Measurements from ENCODE around the gene FKRP.

Gene FKRP

GRCh38 chr19:46719629-46720502, 26.0 kb upstream of the FKRP start:
- no peak for DNase-seq

- DNase-seq, result no peak
These were observed 25.2 kb upstream of the FKRP start for GRCh38 chr19:46720503-46721239.

GRCh38 chr19:46721269-46722003, 24.4 kb upstream of the FKRP start:
- no peak for DNase-seq

GRCh38 chr19:46722004-46722380, 23.9 kb upstream of the FKRP start:
- DNase-seq, result no peak

GRCh38 chr19:46722421-46723022, 23.3 kb upstream of the FKRP start:
- DNase-seq, result no peak

GRCh38 chr19:46723023-46723461, 22.8 kb upstream of the FKRP start:
- no peak for DNase-seq

GRCh38 chr19:46723471-46723870, 22.4 kb upstream of the FKRP start:
- no peak for DNase-seq

GRCh38 chr19:46724468-46724867, 21.4 kb upstream of the FKRP start:
- DNase-seq, result no peak

GRCh38 chr19:46725036-46725820, 20.6 kb upstream of the FKRP start:
- DNase-seq, result no peak

- DNase-seq, result no peak
These were observed 19.9 kb upstream of the FKRP start for GRCh38 chr19:46725859-46726393.

- DNase-seq, result no peak
These were observed 19.3 kb upstream of the FKRP start for GRCh38 chr19:46726551-46726950.

- no peak for DNase-seq
These were observed 18.8 kb upstream of the FKRP start for GRCh38 chr19:46726971-46727501.

- no peak for DNase-seq
These were observed 18.1 kb upstream of the FKRP start for GRCh38 chr19:46727757-46728156.

- no peak for DNase-seq
These were observed 17.6 kb upstream of the FKRP start for GRCh38 chr19:46728208-46728607.

GRCh38 chr19:46728693-46729339, 17.0 kb upstream of the FKRP start:
- peak; percentile 81 to 84 for DNase-seq

GRCh38 chr19:46729696-46730095, 16.2 kb upstream of the FKRP start:
- no peak for DNase-seq

GRCh38 chr19:46730187-46730586, 15.7 kb upstream of the FKRP start:
- no peak for DNase-seq

GRCh38 chr19:46730595-46730994, 15.3 kb upstream of the FKRP start:
- DNase-seq, result no peak

- DNase-seq, result peak in 1 of 2 donors; percentile 68
These were observed 14.8 kb upstream of the FKRP start for GRCh38 chr19:46731007-46731501.

- DNase-seq, result peak in 1 of 2 donors; percentile 56
These were observed 14.3 kb upstream of the FKRP start for GRCh38 chr19:46731584-46731983.
